ENCODE data around the gene HCAR1.
"Not testable (repeated sequence)": the region's sequence is repeated elsewhere in the genome, so short reads cannot be mapped to it uniquely, and the experiment has no call there.

HCAR1 gene

GRCh38 chr12:122730215-122731014 lies at the start of gene HCAR1:
Gene HCAR1, minus strand, starts transcription at chr12:122730844. Its CDS starts 505 bp downstream, at chr12:122730339.
- DNase-seq = peak in 1 of 4 experiments; percentile 31

GRCh38 chr12:122757568-122757967 lies 26.9 kb upstream of the HCAR1 start:
- DNase-seq = no peak

- no peak for DNase-seq
These were observed 24.1 kb upstream of the HCAR1 start for GRCh38 chr12:122754790-122755189.

GRCh38 chr12:122753319-122753650 lies 22.6 kb upstream of the HCAR1 start:
- no peak for DNase-seq

DNA sequence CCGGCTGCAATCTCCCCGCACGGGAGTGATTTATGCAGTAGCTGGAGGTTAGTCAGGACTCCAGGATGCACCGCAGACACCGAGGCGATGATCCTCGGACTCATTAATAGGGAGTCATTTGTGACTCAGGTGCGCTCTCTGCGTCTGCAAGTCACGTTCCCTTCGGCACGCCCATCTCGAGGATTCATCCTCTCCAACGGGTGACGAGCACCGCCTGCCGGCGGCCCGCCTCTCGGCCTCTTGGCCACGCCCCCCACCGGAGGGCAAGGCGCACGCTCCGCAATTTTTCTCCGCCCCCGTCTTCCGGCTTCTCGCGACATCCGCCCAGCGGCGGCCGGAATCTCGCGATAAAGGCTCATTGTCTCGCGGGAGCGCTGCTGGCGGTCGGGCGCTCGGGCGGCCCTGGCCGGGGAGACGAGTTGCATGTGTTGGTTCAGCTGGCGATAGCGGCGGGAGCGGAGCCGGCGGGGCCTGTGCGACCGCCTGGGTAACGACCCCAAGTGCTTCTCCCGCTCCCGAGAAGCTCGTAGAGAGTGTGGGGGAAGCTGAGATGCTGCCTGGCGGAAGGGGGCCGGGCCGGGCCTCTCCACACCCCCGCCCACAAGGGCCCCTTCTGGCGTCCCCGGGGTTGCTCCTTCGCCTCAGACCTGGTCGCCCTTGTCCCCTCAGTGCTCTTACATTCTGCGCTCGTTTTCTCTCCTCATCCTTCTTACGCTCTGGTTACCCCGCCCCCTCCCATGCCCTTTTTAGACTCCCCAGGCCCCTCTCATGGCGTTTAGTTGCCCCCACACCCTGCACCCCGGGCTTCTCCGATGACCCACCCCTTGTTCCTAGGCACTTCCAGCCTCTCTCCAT lies 22.0 kb upstream of the HCAR1 start, which contains the start of gene DENR:
TSS of gene DENR (plus strand) at position 361 of the 855 bp plus-strand sequence. CDS start 878 bp downstream, outside the sequence.
- DNase-seq = peak; percentile 99

- DNase-seq = not testable (repeated sequence)
These were observed 20.3 kb upstream of the HCAR1 start for GRCh38 chr12:122750781-122751515.

- no peak for DNase-seq
These were observed 19.1 kb upstream of the HCAR1 start for GRCh38 chr12:122749569-122750332.

GRCh38 chr12:122747224-122748135 lies 16.8 kb upstream of the HCAR1 start:
- no peak for DNase-seq

GRCh38 chr12:122743895-122744525 lies 13.4 kb upstream of the HCAR1 start:
- no peak for DNase-seq

DNA sequence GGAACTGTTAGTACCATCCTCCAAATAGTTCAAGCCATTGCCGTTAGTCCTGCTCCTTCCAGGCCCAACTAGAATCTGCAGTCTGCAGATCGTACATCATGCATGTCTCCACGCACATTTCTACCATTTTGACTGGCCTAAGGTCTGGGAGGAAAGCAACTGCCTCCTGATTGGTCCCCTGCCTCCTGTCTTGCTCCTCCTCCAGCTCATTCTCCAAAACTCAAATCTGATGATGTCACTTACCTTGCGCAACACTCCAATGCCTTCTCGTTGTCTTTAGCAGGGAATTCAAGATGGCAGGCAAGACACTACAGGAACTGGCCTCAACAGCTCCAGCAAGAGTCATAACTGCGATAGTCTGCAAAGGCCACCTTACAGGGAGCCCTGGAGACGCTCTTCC lies 9.7 kb upstream of the HCAR1 start:
- no peak for DNase-seq

DNA sequence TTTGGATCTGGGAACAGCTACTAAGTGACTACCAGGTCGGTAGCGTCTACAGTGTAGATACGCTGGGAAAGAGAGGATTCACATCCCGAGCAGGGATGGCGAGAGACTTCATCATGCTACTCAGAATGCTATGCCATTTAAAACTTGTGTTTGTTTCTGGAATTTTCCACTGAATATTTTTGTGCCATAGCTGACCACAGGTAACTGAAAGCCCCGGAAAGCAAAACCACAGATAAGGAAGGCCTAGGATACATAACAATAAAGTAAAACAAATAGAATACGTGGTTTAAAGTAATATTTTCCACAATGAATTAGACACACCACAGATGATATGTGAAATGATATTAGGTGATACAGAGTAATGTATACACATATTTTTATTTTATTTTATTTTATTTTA lies 7.9 kb upstream of the HCAR1 start:
- DNase-seq = no peak

GRCh38 chr12:122732611-122733010 lies 2.0 kb upstream of the HCAR1 start:
- no peak for DNase-seq

DNA sequence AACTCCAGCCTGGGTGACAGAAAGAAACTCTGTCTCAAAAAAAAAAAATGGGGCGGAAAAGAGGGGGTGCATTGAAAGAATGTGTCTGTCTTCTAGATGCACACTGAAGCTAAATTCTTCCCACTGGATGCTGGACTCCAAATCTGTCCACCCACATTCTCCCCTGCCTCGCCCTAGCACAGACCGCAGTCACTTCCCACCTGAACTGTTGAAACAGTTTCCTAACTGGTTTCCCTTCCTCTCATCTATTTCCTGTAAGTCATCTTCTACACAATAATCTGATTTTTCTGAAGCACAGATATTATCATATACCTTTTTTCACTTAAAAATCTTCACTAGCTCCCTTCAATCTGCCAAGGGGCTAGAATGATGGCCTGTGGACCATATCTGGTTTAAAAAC lies 1.5 kb upstream of the HCAR1 start:
- DNase-seq = no peak

DNA sequence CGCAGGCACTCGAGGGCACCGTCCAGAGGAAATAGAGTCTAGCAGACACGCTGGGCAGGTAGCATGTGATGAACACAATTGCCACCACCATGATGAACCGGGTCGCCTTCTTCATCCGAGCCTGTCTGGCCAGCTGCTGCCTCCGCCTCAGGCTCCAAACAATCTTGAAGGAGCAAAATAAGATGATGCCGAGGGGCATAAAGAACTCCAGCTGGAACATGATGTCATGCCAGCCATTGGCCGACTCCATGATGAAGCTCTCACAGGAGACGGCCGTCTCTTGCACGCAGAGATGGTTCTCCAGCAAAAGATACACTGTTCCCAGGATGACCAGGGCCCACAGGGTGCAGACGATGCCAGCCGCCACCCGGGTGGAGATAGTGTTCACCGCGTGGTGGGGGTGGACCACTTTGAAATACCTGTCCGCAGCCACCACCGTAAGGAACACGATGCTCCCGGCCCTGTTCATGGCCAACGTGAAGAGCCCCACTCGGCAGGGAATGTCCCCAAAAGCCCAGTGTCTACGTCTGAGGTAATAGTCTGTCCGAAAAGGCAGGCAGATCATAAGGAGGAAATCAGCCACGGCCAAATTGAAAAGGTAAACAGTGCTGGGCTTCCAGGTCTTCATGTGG lies 945 bp downstream of the HCAR1 start:
- DNase-seq = no peak

GRCh38 chr12:122726080-122726558 lies 4.5 kb downstream of the HCAR1 start:
- DNase-seq = no peak

- DNase-seq = no peak
These were observed 5.1 kb downstream of the HCAR1 start for GRCh38 chr12:122725452-122726079.

DNA sequence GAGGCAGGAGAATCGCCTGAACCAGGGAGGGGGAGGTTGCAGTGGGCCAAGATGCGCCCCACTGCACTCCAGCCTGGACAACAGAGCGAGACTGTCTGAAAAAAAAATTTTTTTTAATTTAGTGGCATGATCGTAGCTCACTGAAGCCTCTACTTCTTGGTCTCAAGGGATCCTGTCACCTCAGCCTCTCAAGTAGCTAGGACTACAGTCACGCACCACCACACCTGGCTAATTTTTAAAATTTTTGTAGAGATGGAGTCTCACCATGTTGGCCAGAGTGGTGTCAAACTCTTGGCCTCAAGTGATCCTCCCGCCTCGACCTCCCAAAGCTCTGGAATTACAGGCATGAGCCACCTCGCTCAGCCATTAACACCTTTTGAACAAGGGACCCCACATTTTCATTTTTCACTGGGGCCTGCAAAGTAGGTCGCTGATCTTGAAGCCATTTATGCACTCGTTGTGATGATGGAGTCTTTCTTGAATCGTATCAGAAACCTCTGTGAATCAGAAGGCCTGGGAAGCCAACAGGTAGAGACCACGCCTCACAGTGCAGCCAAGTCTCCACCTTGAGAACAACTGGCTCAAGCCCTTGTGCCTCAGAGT lies 5.9 kb downstream of the HCAR1 start:
- DNase-seq = no peak

DNA sequence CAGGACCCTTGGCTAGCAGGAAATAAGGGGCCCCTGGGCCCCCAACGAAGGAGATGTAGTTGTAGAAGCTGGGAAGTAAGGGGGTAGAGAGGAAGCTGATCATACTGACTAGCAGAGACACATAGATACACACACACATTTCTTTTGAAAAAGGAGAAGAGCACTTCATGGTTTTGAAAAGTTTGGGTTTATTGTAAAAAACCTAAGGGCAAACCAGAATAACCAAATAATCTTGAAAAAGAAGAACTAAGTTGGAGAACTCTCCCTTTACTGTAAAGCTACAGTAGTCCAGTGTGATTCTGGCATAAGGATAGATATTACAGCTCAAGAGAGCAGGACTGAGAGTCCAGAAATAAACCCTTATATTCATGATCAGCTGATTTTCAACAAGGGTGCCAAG lies 8.3 kb downstream of the HCAR1 start:
- DNase-seq = no peak

DNA sequence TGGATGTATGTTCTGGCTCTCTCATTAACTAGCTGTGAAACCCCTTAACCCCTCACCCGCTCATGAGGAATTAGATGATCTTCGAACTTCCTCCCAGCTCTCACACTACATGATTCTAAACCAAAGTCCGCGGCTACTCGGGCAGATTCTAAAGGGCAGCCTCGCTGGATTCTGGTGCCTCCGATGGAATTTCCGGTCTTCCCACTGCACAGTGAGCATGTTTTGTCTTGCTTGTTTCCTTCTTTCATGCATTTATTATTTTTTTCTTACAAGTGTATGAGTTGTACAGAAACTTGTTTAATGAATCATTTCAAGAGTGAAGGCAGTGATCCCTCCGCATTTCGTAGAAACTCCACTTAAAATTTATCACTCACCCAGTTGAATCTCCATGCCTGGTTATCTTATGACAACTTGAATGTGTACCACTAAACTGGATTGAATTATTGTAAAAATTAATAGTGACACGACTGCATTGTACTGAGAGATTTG lies 9.5 kb downstream of the HCAR1 start:
- DNase-seq = no peak
